Mucosa of gallbladder (tissue), 1 donor: Measurements from ENCODE around the gene SETD5. TPM values are rescaled to one million over a fixed set of nuclear protein-coding genes. Genes with fewer than 3 reads are reported as not detected.

Source experiments
- DNase-seq: peaks from one replicate; pipeline ENCODE4 v3.0.0-alpha.2; 2020; ENCODE audit warnings: low spot score
- total RNA-seq: library from RNA; stranded (reverse); gene quantifications from one replicate; pipeline ENCODE4 v1.2.1, GENCODE V29; 2021
- donor health status: DM: no; HTN: no; CAD: no.

The SETD5 gene
- total RNA-seq, 1 donor from 2014 or later, result 94.3 TPM

- DNase-seq, result no peak
Observed at GRCh38 chr3:9512456-9513045, 115.1 kb downstream of the SETD5 start.

GRCh38 chr3:9514306-9514705 is 116.9 kb downstream of the SETD5 start:
- no peak for DNase-seq

GRCh38 chr3:9514956-9515355 is 117.5 kb downstream of the SETD5 start:
- DNase-seq, result no peak

- no peak for DNase-seq
Observed at GRCh38 chr3:9525078-9525477, 127.7 kb downstream of the SETD5 start.

Other genes starting within 250 kb of the SETD5 start
- gene SRGAP3, start 148.0 kb upstream of the SETD5 start, total RNA-seq, result 7.8 TPM
- gene THUMPD3, start 34.6 kb upstream of the SETD5 start, total RNA-seq, result 43.4 TPM
- not detected for gene LHFPL4, start 156.2 kb downstream of the SETD5 start, total RNA-seq